HG03469 (cell line): ENCODE measurements around the gene ZSWIM1.
A peak's percentile ranks its signal among the peaks of the same experiment; 100 is the strongest.

Experiments used
- ATAC-seq: cut with Tn5 transposase; IDR thresholded peaks from one replicate; pipeline ENCODE4 v1.9.1; 2021; ENCODE audit warnings: mild to moderate bottlenecking, moderate library complexity, moderate number of reproducible peaks; ENCODE audit not compliant: unreplicated experiment

Gene ZSWIM1

GRCh38 chr20:45880988-45881788 is at the start of gene ZSWIM1:
Gene ZSWIM1, plus strand, starts transcription at chr20:45881227. Its CDS starts 1,366 bp downstream, at chr20:45882593.
- peak; percentile 90 for ATAC-seq

- ATAC-seq: no peak
These were observed 48.4 kb upstream of the ZSWIM1 start for GRCh38 chr20:45832619-45833018.

- no peak for ATAC-seq
These were observed 47.8 kb upstream of the ZSWIM1 start, which contains the start of gene SNX21 for GRCh38 chr20:45833030-45833882. Gene SNX21, plus strand, starts transcription at chr20:45833799. Its CDS starts 121 bp downstream, at chr20:45833920.

GRCh38 chr20:45833883-45834796 is 46.9 kb upstream of the ZSWIM1 start:
- ATAC-seq: no peak

GRCh38 chr20:45834797-45835161 is 46.2 kb upstream of the ZSWIM1 start:
- no peak for ATAC-seq

- no peak for ATAC-seq
These were observed 45.7 kb upstream of the ZSWIM1 start for GRCh38 chr20:45835329-45835765.

GRCh38 chr20:45835825-45836224 is 45.2 kb upstream of the ZSWIM1 start:
- no peak for ATAC-seq

- no peak for ATAC-seq
These were observed 44.2 kb upstream of the ZSWIM1 start for GRCh38 chr20:45836841-45837240.

- ATAC-seq: no peak
These were observed 40.3 kb upstream of the ZSWIM1 start for GRCh38 chr20:45840700-45841198.

- ATAC-seq: no peak
These were observed 39.5 kb upstream of the ZSWIM1 start for GRCh38 chr20:45841407-45842129.

GRCh38 chr20:45842169-45842812 is 38.7 kb upstream of the ZSWIM1 start:
- ATAC-seq: peak; percentile 54

- no peak for ATAC-seq
These were observed 37.5 kb upstream of the ZSWIM1 start for GRCh38 chr20:45843506-45843905.

- ATAC-seq: no peak
These were observed 35.6 kb upstream of the ZSWIM1 start for GRCh38 chr20:45845452-45845851.

- no peak for ATAC-seq
These were observed 32.6 kb upstream of the ZSWIM1 start for GRCh38 chr20:45848421-45848820.

GRCh38 chr20:45848969-45849582 is 32.0 kb upstream of the ZSWIM1 start:
- no peak for ATAC-seq

GRCh38 chr20:45850238-45850637 is 30.8 kb upstream of the ZSWIM1 start:
- ATAC-seq: no peak

- no peak for ATAC-seq
These were observed 30.1 kb upstream of the ZSWIM1 start for GRCh38 chr20:45850926-45851325.

GRCh38 chr20:45851501-45851900 is 29.5 kb upstream of the ZSWIM1 start:
- no peak for ATAC-seq

- ATAC-seq: no peak
These were observed 28.7 kb upstream of the ZSWIM1 start for GRCh38 chr20:45852326-45852725.
